GM19463 (cell line): ENCODE results near the gene RUSF1.
"Not testable (repeated sequence)": the region's sequence is repeated elsewhere in the genome, so short reads cannot be mapped to it uniquely, and the experiment has no call there.

Source experiments
- ATAC-seq: cut with Tn5 transposase; IDR thresholded peaks from one replicate; pipeline ENCODE4 v1.9.1; 2021; ENCODE audit warnings: mild to moderate bottlenecking, moderate library complexity; ENCODE audit not compliant: unreplicated experiment

Gene RUSF1

DNA sequence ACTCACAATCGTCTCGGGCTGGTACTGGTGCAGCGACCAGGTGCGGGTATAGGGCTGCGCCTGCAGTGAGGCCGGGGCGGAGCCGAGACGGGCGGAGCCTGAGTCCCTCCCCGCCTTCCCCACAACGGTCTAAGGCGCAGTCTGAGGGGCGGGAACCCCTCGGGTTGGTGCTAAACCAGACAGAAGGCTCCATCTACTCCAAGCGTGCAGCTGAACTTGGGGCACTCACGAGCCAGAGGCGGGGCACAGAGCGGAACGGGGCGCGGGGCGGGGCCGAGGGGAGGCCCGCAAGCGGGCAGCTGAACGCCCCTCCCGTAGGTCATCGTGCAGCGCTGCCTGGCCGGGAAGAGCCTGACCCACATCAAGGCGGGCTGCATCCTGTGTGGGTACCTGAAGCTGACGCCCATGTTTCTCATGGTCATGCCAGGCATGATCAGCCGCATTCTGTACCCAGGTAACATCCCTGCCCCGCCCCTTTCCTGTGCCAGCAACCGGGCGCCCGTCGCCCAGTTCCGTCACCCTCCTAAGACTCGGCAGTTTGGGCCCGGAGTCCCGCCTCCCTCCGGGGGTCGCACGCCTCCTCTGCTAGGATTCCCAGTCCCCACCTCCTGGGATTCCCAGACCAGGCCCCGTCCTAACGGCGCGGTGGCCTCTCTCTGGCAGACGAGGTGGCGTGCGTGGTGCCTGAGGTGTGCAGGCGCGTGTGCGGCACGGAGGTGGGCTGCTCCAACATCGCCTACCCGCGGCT lies 20.3 kb downstream of the RUSF1 start:
- peak; percentile 87 for ATAC-seq

GRCh38 chr16:31487071-31487719 lies 21.0 kb downstream of the RUSF1 start:
- no peak for ATAC-seq

DNA sequence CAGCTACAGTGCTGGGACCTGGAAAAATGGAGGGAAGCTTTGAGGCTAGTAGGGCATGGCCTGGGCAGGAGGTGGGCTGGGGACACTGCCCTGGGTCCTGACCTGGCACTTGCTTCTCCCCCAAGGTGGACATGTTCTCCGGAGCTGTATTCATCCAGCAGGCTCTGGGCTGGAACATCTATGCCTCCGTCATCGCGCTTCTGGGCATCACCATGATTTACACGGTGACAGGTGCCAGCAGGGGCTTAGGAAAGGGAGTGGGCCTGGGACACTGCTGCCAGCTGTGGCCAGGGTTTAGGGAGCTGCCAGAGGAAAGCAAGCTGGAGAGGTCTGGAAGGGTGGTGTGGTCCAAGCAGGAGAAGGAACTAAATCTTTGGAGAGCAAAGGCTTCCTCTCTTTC lies 22.1 kb downstream of the RUSF1 start:
- ATAC-seq: no peak

- no peak for ATAC-seq
Measured at GRCh38 chr16:31485571-31485970, 22.6 kb downstream of the RUSF1 start.

GRCh38 chr16:31484491-31485171 lies 23.6 kb downstream of the RUSF1 start:
- no peak for ATAC-seq

DNA sequence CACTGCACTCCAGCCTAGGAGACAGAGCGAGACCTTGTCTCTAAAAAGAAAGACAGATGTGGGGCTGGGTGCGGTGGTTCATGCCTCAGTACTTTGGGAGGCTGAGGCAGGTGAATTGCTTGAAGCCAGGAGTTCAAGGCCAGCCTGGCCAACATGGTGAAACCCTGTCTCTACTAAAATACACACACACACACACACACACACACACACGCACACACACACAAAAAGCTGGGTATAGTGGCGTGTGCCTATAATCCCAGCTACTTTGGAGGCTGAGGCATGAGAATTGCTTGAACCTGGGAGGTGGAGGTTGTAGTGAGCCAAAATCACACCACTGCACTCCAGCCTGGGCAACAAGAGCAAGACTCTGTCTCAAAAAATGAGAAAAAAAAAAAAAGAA lies 24.1 kb downstream of the RUSF1 start:
- not testable (repeated sequence) for ATAC-seq

DNA sequence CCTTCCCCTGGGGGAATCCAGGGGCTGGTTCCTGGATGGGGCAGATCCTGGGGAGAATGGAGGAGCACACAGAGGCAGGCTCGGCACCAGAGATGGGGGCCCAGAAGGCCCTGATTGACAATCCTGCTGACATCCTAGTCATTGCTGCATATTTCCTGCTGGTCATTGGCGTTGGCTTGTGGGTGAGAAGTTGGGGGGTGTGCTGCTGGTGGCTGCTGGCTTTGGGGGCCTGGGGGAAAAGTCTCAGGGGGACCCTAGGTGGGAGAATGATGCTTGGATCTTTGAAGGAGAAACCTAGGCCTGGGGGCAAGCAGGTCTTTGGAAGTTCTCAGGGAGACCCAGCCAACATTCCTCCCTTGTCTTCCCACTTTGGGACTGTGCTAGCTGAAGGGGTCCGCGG lies 25.1 kb downstream of the RUSF1 start, which contains the start of gene SLC5A2:
SLC5A2 (plus strand) TSS at position 43 of the 400 bp plus-strand sequence; CDS start at position 57, 14 bp downstream.
- no peak for ATAC-seq

DNA sequence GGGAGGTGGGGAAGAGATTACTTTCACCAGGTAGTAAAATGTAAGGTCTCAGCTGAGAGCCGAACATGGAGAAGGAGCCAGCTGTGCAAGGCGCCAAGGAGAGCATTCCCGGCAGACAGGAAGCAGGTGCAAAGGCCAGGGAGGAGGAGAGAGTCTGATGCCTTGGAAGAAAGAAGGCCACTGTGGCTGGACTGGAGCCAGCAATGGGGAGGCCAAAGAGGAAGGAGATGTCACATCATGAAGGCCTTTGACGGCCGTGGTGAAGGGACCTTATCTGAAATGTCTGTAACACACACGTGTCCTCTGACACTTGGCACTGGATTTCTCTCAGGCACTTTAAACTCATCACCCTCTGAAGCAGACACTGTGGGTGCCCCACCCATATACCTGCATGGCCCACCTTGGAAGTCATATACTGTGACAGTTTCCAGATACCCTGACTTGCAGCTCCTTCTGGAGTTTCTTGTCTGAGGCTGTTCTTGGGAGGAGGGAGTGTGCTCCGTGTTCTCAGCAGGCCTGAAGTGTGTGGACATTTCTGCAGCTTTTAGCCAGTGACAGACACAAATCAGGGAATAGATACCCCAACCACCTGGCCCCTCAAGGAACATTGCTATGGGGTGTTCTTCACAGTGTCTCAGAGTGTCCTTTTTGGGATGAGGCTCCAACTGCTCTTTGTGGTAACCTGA lies 27.2 kb downstream of the RUSF1 start:
- no peak for ATAC-seq

- no peak for ATAC-seq
Measured at GRCh38 chr16:31479751-31480150, 28.4 kb downstream of the RUSF1 start.

GRCh38 chr16:31478956-31479355 lies 29.2 kb downstream of the RUSF1 start:
- ATAC-seq: no peak

GRCh38 chr16:31477220-31478216 lies 30.7 kb downstream of the RUSF1 start:
- peak; percentile 30 for ATAC-seq

DNA sequence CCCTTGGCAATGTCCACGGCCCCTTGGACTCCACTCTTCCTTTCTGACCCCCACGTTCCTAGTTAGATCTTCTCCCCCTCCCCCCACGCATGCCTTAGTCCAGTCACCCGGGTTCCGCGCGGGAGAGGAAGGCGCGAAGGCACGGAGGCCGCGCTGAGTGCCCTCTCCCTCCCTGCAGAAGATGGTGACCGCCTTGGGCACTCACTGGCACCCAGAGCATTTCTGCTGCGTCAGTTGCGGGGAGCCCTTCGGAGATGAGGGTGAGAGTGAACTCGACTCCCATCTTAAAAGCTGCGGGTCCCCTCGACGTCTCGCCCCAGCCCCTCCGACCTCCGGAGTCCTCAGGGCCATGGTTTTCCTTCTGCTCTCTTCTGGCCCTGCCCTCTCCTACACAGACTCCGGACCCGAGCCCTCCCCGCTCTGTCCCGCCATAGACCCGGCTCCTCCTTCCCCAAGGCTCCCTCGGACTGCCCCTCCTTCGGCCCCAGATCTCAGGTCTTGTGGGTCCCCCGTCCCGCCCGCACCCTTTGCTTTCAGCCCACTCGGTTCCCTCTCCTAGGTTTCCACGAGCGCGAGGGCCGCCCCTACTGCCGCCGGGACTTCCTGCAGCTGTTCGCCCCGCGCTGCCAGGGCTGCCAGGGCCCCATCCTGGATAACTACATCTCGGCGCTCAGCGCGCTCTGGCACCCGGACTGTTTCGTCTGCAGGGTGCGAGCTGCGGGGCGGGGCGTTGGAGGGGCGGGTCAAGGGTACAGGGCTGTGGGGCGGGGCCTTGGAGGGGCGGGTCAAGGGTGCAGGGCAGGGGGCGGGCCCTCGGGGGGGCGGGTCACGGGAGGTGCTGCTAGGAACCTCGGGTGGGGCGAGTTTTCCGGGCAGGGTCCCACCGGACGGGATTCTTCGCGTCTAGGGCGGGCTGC lies 31.6 kb downstream of the RUSF1 start:
- peak; percentile 73 for ATAC-seq

DNA sequence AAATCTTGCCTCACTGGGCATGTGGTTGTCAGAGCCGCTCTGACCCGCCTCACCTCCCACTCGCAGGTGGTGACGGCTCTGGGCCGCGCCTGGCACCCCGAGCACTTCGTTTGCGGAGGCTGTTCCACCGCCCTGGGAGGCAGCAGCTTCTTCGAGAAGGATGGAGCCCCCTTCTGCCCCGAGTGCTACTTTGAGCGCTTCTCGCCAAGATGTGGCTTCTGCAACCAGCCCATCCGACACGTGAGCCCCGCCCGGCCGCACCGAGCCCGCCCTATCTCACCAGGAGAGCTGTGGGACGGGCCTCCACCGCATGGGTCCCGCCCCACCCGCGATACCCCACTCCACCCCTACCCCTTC lies 32.3 kb downstream of the RUSF1 start:
- no peak for ATAC-seq

DNA sequence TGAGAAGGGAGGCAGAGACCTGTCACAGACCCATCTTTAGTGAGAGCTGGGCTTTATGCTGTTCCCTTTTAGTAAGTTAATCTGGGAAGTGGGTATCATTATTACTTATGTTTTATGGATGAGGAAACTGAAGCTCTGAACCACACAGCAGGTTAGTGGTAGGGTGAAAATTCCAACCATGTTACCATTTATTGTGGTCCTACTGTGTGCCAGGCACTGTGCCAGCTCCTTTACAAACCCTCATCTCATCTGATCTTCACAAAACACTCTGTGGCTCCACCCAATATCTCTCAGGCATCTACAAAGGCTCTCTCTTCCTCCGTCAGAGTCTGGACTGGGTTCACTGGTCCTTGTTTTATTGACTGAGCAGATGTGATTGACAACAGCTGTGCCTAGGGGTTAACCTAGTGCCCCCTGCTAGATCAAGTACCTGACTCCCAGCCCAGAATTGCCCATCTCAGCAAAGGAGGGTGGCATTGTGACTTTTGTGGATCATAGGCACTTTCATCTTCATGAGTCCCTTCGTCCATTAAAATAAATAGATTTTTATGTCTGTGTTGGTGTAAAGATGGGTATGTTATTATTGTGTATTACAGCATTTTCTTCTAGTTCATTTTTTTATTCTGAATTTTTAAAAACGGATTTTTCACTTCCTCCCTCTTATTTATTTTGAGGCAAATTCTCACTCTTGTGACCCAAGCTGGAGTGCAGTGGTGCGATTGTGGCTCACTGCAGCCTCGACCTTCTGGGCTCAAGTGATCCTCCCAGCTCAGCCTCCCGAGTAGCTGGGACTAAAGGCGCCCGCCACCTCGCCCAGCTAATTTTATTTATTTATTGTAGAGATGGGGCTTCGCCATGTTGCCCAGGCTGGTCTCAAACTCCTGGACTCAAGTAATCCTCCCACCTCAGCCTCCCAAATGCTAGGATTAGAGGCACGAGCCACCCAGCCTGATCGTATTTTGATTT lies 33.1 kb downstream of the RUSF1 start:
- ATAC-seq: no peak

DNA sequence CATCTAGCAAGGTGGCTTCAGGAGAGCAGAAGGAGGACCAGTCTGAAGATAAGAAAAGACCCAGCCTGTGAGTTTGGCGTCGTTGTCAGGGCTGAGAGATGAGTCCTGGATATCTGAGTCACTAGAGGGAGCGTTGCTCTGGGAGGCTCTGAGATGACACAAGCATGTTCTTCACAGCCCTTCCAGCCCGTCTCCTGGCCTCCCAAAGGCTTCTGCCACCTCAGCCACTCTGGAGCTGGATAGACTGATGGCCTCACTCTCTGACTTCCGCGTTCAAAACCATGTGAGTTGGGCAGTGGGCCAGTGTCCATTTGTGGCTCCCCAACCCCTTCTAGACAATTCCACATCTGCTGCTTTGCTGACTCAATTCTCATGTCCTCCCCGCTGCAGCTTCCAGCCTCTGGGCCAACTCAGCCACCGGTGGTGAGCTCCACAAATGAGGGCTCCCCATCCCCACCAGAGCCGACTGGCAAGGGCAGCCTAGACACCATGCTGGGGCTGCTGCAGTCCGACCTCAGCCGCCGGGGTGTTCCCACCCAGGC lies 33.9 kb downstream of the RUSF1 start:
- ATAC-seq: no peak

- ATAC-seq: no peak
Measured at GRCh38 chr16:31473264-31473984, 34.8 kb downstream of the RUSF1 start.

- no peak for ATAC-seq
Measured at GRCh38 chr16:31472709-31473203, 35.4 kb downstream of the RUSF1 start.
